ENCODE data around the gene ZNF532.

GRCh38 chr18:58937071-58937886, 72.6 kb downstream of the ZNF532 start:
- no peak for TF ChIP-seq CTCF (IDR thresholded peaks at IDR 0.05)
- TF ChIP-seq POLR2A (IDR thresholded peaks at IDR 0.05): no peak
- TF ChIP-seq POLR2AphosphoS5 (IDR thresholded peaks at IDR 0.05): no peak
